Effector CD4-positive, alpha-beta T cell (primary cell): ENCODE measurements around the gene PCGF3.
"Not testable (repeated sequence)": the region's sequence is repeated elsewhere in the genome, so short reads cannot be mapped to it uniquely, and the experiment has no call there.

Source experiments
- DNase-seq: peaks from one replicate; pipeline ENCODE4 v3.0.0-alpha.2; 2020

PCGF3 gene

GRCh38 chr4:806979-807378, 101.3 kb downstream of the PCGF3 start:
- not testable (repeated sequence) for DNase-seq

- DNase-seq = no peak
Measured at GRCh38 chr4:807792-808191, 102.2 kb downstream of the PCGF3 start.

GRCh38 chr4:808860-809570, 103.4 kb downstream of the PCGF3 start:
- no peak for DNase-seq

- no peak for DNase-seq
Measured at GRCh38 chr4:813900-814299, 108.3 kb downstream of the PCGF3 start.

- DNase-seq = no peak
Measured at GRCh38 chr4:814312-814850, 108.7 kb downstream of the PCGF3 start.

GRCh38 chr4:815464-816146, 110.0 kb downstream of the PCGF3 start:
- no peak for DNase-seq

- DNase-seq = no peak
Measured at GRCh38 chr4:818106-818921, 112.7 kb downstream of the PCGF3 start.

- no peak for DNase-seq
Measured at GRCh38 chr4:819401-820229, 114.0 kb downstream of the PCGF3 start.
